Endothelial cell of umbilical vein (primary cell): ENCODE data around the gene ARHGEF28. TPM values are rescaled to one million over a fixed set of nuclear protein-coding genes. Genes with fewer than 3 reads are reported as not detected.

Source experiments
- BruUV-seq: library from RNA; stranded (reverse); fragments of 400-500 nt; replicated peaks from 2 replicates; lab custom pipeline; 2021; lab: Mats Ljungman, UMichigan
- CTCF ChIA-PET: fragments of 300-600, 350-600 bp; sonication (Branson Sonifier 250); formaldehyde crosslinking; loops from one replicate; lab custom pipeline; 2021; ENCODE audit warnings: antibody characterized with exemption, inconsistent platforms; lab: Charles Lee
- POLR2A ChIA-PET: fragments of 300-600, 350-600 bp; sonication (Branson Sonifier 250); formaldehyde crosslinking; loops from one replicate; lab custom pipeline; 2021; ENCODE audit warnings: antibody characterized with exemption, inconsistent platforms; lab: Charles Lee
- DNase-seq: peaks from one replicate; pipeline ENCODE4 v3.0.0-alpha.2; 2011; ENCODE audit warnings: low read depth, low spot score
- FAIRE-seq: peaks from 2 replicates; lab custom pipeline; 2011; peaks lifted over from hg19 to GRCh38; lab: Jason Lieb, UNC
- H2AFZ ChIP-seq: 2 replicates; pipeline ENCODE4 v1.6.0; 2012; ENCODE audit warnings: low read depth, low read length, control low read depth, inconsistent platforms
- H3K27ac ChIP-seq: 2 replicates; pipeline ENCODE4 v1.5.1; 2011; ENCODE audit warnings: low read depth, mild to moderate bottlenecking, control low read depth, low read length, moderate library complexity; ENCODE audit not compliant: insufficient read depth
- H3K27me3 ChIP-seq, 2 experiments: 2 replicates each; pipeline versions ENCODE4 v1.6.0 to v1.6.1; 2011; ENCODE audit warnings: low read length in 2 of 2, mixed read lengths in 1 of 2; ENCODE audit not compliant: control insufficient read depth in 2 of 2, insufficient read depth in 2 of 2
- H3K36me3 ChIP-seq, 2 experiments: 2 replicates in 1 of 2; 3 replicates in 1 of 2; pipeline ENCODE4 v1.5.1; 2011; ENCODE audit warnings: low read length in 2 of 2, mild to moderate bottlenecking in 1 of 2, moderate library complexity in 1 of 2; ENCODE audit not compliant: control insufficient read depth in 2 of 2, insufficient read depth in 2 of 2; ENCODE audit errors: extremely low read depth in 1 of 2
- H3K4me1 ChIP-seq: 3 replicates; pipeline ENCODE4 v1.5.1; 2011; ENCODE audit warnings: mild to moderate bottlenecking, low read length; ENCODE audit not compliant: control insufficient read depth, insufficient read depth; ENCODE audit errors: extremely low read depth
- H3K4me2 ChIP-seq: 2 replicates; pipeline ENCODE4 v1.6.1; 2011; ENCODE audit warnings: low read length, control low read depth, mixed read lengths; ENCODE audit not compliant: insufficient read depth
- H3K4me3 ChIP-seq, 3 experiments: fragments of 200-600 bp in 1 of 3; sonication (generic), shearing (Covaris generic) in 1 of 3; replicated peaks in 1 of 3; 2 replicates each; pipeline ENCODE4 v1.5.1; 2011 to 2016; ENCODE audit warnings: control low read depth in 3 of 3, low read length in 3 of 3, mild to moderate bottlenecking in 2 of 3, inconsistent platforms in 1 of 3, low read depth in 1 of 3, moderate library complexity in 1 of 3; ENCODE audit not compliant: insufficient read depth in 1 of 3
- H3K79me2 ChIP-seq: 2 replicates; pipeline ENCODE4 v1.6.0; 2012; ENCODE audit warnings: low read length, inconsistent platforms; ENCODE audit not compliant: control insufficient read depth, insufficient read depth
- H3K9ac ChIP-seq: replicated peaks from 2 replicates; pipeline ENCODE3; 2011; ENCODE audit warnings: low read length, control low read depth; ENCODE audit not compliant: insufficient read depth; ENCODE audit errors: extremely low read depth
- H3K9me1 ChIP-seq: replicated peaks from 3 replicates; pipeline ENCODE4 v1.6.0; 2011; ENCODE audit warnings: mild to moderate bottlenecking, low read length; ENCODE audit not compliant: control insufficient read depth, insufficient read depth; ENCODE audit errors: extremely low read depth
- H3K9me3 ChIP-seq: replicated peaks from 2 replicates; pipeline ENCODE4 v1.5.1; 2012; ENCODE audit warnings: low read length, inconsistent platforms; ENCODE audit not compliant: control insufficient read depth, insufficient read depth
- H4K20me1 ChIP-seq: replicated peaks from 2 replicates; pipeline ENCODE3; 2011; ENCODE audit warnings: mild to moderate bottlenecking, low read length; ENCODE audit not compliant: control insufficient read depth, insufficient read depth; ENCODE audit errors: extremely low read depth
- CTCF ChIP-seq, 2 donors: IDR thresholded peaks; 1 replicate in 1 of 2; 2 replicates in 1 of 2; pipeline ENCODE4 v1.5.1; 2011; ENCODE audit warnings: low read length in 2 of 2, mild to moderate bottlenecking in 2 of 2, moderate library complexity in 2 of 2, control low read depth in 1 of 2, inconsistent platforms in 1 of 2, low read depth in 1 of 2; ENCODE audit not compliant: insufficient read depth in 1 of 2; ENCODE audit errors: extremely low read depth in 1 of 2
- EZH2 ChIP-seq: IDR thresholded peaks from 2 replicates; pipeline ENCODE4 v1.6.1; 2012; ENCODE audit warnings: borderline replicate concordance, low read depth, mild to moderate bottlenecking, moderate library complexity, low read length, inconsistent platforms; ENCODE audit not compliant: severe bottlenecking
- FOS ChIP-seq: IDR thresholded peaks from 2 replicates; pipeline ENCODE4 v1.6.1; 2011; ENCODE audit warnings: mild to moderate bottlenecking, low read length, moderate library complexity, borderline replicate concordance; ENCODE audit not compliant: insufficient read depth
- GATA2 ChIP-seq: IDR thresholded peaks from 2 replicates; pipeline ENCODE4 v1.7.0; 2011; ENCODE audit warnings: low read depth, mild to moderate bottlenecking, moderate library complexity, mixed read lengths, low read length; ENCODE audit not compliant: insufficient read length, insufficient read depth
- JUN ChIP-seq: IDR thresholded peaks from 2 replicates; pipeline ENCODE4 v1.6.1; 2011; ENCODE audit warnings: borderline replicate concordance, low read depth; ENCODE audit not compliant: insufficient read length, insufficient read depth
- MAX ChIP-seq: IDR thresholded peaks from 2 replicates; pipeline ENCODE4 v1.6.1; 2011; ENCODE audit not compliant: insufficient read depth, insufficient read length
- MYC ChIP-seq: IDR thresholded peaks from one replicate; pipeline ENCODE4 v1.6.1; 2011; ENCODE audit warnings: mild to moderate bottlenecking, low read depth, low read length
- POLR2A ChIP-seq: IDR thresholded peaks from 2 replicates; pipeline ENCODE4 v1.6.1; 2012; ENCODE audit warnings: low read depth, mild to moderate bottlenecking, control low read depth, low read length
- POLR2AphosphoS5 ChIP-seq: IDR thresholded peaks from 2 replicates; pipeline ENCODE4 v1.6.1; 2012; ENCODE audit warnings: low read depth, mild to moderate bottlenecking, control low read depth, low read length, moderate library complexity; ENCODE audit not compliant: insufficient read depth
- dilution Hi-C: fragments of 300-500 bp; cut with MboI; formaldehyde crosslinking; loops from one replicate; pipeline ENCODE4 v1.15.0; 2019; ENCODE audit warnings: low sequenced_read_pairs; ENCODE audit not compliant: extremely low pct_ligation_motif_present
- intact Hi-C: fragments of 100-400 bp; cut with micrococcal nuclease; formaldehyde crosslinking; loops from one replicate; pipeline ENCODE4 v1.10.0; 2022
- polyA plus RNA-seq, 4 experiments: library from polyadenylated mRNA; depleted of rRNA in 3 of 4; stranded (reverse) in 3 of 4; unstranded in 1 of 4; fragments of >200 nt; gene quantifications; 2 replicates each; pipeline versions ENCODE4 v1.2.1 to v1.2.3, GENCODE V29; 2011 to 2012; ENCODE audit warnings: missing spikeins in 1 of 4
- total RNA-seq: library from RNA; stranded (reverse); gene quantifications from 2 replicates; pipeline ENCODE4 v1.2.3, GENCODE V29; 2021

Gene ARHGEF28
- total and polyA plus RNA-seq, 2 donors (not counting 3 experiments of a cell fraction or from before 2014, with no cell fraction given) = 29.5 to 108 TPM

GRCh38 chr5:73971326-73971725, 345.3 kb downstream of the ARHGEF28 start:
- no peak overlapping the region for H3K4me2 ChIP-seq
- FAIRE-seq = no peak
- DNase-seq = no peak
- dilution Hi-C loops = no loop called here
- no peaks in the 10 kb centered on the region for H3K9me3 ChIP-seq
- H3K36me3 ChIP-seq = no peaks in the 10 kb centered on the region
- no peaks in the 10 kb centered on the region for H3K79me2 ChIP-seq
- no peak overlapping the region for H3K9ac ChIP-seq
- TF ChIP-seq EZH2 (no peak), CTCF (IDR thresholded peaks at IDR 0.05; ENCODE audit: extremely low read depth in 1 of 2, insufficient read depth in 1 of 2, low read depth in 1 of 2, low read length in 2 of 2) (no peak), POLR2A (no peak), MYC (no peak), POLR2AphosphoS5 (no peak), JUN (no peak), GATA2 (no peak), FOS (no peak), MAX (no peak)
- H3K27me3 ChIP-seq = peaks cover 25 to 33% of the 10 kb centered on the region in 2 experiments
- ChIA-PET POLR2A (no interaction called here), CTCF (no interaction called here)
- no peaks in the 10 kb centered on the region for H4K20me1 ChIP-seq
- no peak overlapping the region for H3K4me3 ChIP-seq
- no peak overlapping the region for H3K27ac ChIP-seq
- no peaks in the 10 kb centered on the region for H3K4me1 ChIP-seq
- intact Hi-C loops = no loop called here
- H3K9me1 ChIP-seq = no peaks in the 10 kb centered on the region
- BruUV-seq = no TSS peak
- no peak overlapping the region for H2AFZ ChIP-seq
